Suprapubic skin (tissue), 4 donors: ENCODE data around the gene EVI2B. TPM values are rescaled to one million over a fixed set of nuclear protein-coding genes. Genes with fewer than 3 reads are reported as not detected.
A peak's percentile ranks its signal among the peaks of the same experiment; 100 is the strongest.

Experiments used
- DNase-seq, 2 donors: peaks; one replicate each; pipeline ENCODE4 v3.0.0-alpha.2; 2019; ENCODE audit warnings: low spot score in 2 of 2
- H3K27ac ChIP-seq: fragments of 200-600 bp; sonication (generic); one replicate; pipeline ENCODE4 v1.5.1; 2019
- H3K27me3 ChIP-seq: fragments of 200-600 bp; sonication (generic); one replicate; pipeline ENCODE4 v1.5.1; 2019
- H3K36me3 ChIP-seq: fragments of 200-600 bp; sonication (generic); one replicate; pipeline ENCODE4 v1.5.1; 2019
- H3K4me1 ChIP-seq: fragments of 200-600 bp; sonication (generic); one replicate; pipeline ENCODE4 v1.5.1; 2019
- H3K4me3 ChIP-seq: fragments of 200-600 bp; sonication (generic); one replicate; pipeline ENCODE4 v1.5.1; 2019; ENCODE audit warnings: mild to moderate bottlenecking
- H3K9me3 ChIP-seq: fragments of 200-600 bp; sonication (generic); one replicate; pipeline ENCODE4 v1.5.1; 2019
- CTCF ChIP-seq, 2 donors: fragments of 200-600 bp in 1 of 2; fragments of 450-650 bp in 1 of 2; sonication (generic) in 1 of 2; IDR thresholded peaks; one replicate each; pipeline ENCODE4 v1.5.1; 2016 to 2019; ENCODE audit warnings: antibody characterized with exemption in 2 of 2, mild to moderate bottlenecking in 1 of 2, moderate library complexity in 1 of 2
- EP300 ChIP-seq: sonication (generic); formaldehyde crosslinking; IDR thresholded peaks from one replicate; pipeline ENCODE4 v1.6.1; 2017; ENCODE audit warnings: antibody characterized with exemption
- POLR2A ChIP-seq, 2 donors: fragments of 450-650 bp; IDR thresholded peaks; one replicate each; pipeline ENCODE4 v1.6.1; 2017; ENCODE audit warnings: antibody characterized with exemption in 2 of 2, mild to moderate bottlenecking in 2 of 2, moderate library complexity in 2 of 2
- POLR2AphosphoS5 ChIP-seq, 3 donors: sonication (generic); formaldehyde crosslinking; IDR thresholded peaks; one replicate each; pipeline ENCODE4 v1.6.1; 2017; ENCODE audit warnings: antibody characterized with exemption in 3 of 3
- WGBS: methylation state at CpG from one replicate; pipeline ENCODE4 v1.1.5; 2018; 5-methylcytosine and 5-hydroxymethylcytosine counted together
- total RNA-seq, 4 donors: library from RNA; depleted of rRNA; stranded (reverse); fragments of >200 nt; gene quantifications; one replicate each; pipeline ENCODE4 v1.1.0, GENCODE V29; 2016

Gene EVI2B
- total RNA-seq, 4 donors from 2014 or later = 2.2 to 5.6 (median 3.7) TPM

GRCh38 chr17:31309556-31309955 lies 4.3 kb downstream of the EVI2B start:
- TF ChIP-seq CTCF (IDR thresholded peaks at IDR 0.05) (no peak), EP300 (no peak), POLR2AphosphoS5 (IDR thresholded peaks at IDR 0.05) (no peak), POLR2A (IDR thresholded peaks at IDR 0.05) (no peak)
- WGBS = 86% methylated on average over 2 of the region's 2 CpGs
- Histone ChIP-seq H3K27me3 (no peaks in the 10 kb centered on the region), H3K27ac (no peak overlapping the region), H3K4me1 (no peaks in the 10 kb centered on the region), H3K9me3 (no peaks in the 10 kb centered on the region), H3K4me3 (peak overlapping the region; percentile 27), H3K36me3 (peaks cover 2% of the 10 kb centered on the region)
- DNase-seq = no peak

GRCh38 chr17:31308372-31309334 lies 5.2 kb downstream of the EVI2B start:
- no peak overlapping the region for H3K4me3 ChIP-seq
- no peaks in the 10 kb centered on the region for H3K9me3 ChIP-seq

GRCh38 chr17:31307640-31308039 lies 6.2 kb downstream of the EVI2B start:
- no peak for TF ChIP-seq EP300
- TF ChIP-seq CTCF (IDR thresholded peaks at IDR 0.05) = no peak
- no peak for TF ChIP-seq POLR2AphosphoS5 (IDR thresholded peaks at IDR 0.05)
- no peak for TF ChIP-seq POLR2A (IDR thresholded peaks at IDR 0.05)
- no peaks in the 10 kb centered on the region for H3K9me3 ChIP-seq
- no peak for DNase-seq
- no peaks in the 10 kb centered on the region for H3K4me1 ChIP-seq
- no peaks in the 10 kb centered on the region for H3K27me3 ChIP-seq
- H3K27ac ChIP-seq = no peak overlapping the region
- 92% methylated on average over 1 of the region's 1 CpG for WGBS
- H3K4me3 ChIP-seq = no peak overlapping the region
- peaks cover 3% of the 10 kb centered on the region for H3K36me3 ChIP-seq

More at GRCh38 chr17:31308372-31309334, 5.2 kb downstream of the EVI2B start:
- 77% methylated on average over 5 of the region's 5 CpGs for WGBS
- Histone ChIP-seq H3K27me3 (no peaks in the 10 kb centered on the region), H3K36me3 (peaks cover 3% of the 10 kb centered on the region), H3K4me1 (no peaks in the 10 kb centered on the region), H3K27ac (no peak overlapping the region)
- no peak for TF ChIP-seq POLR2AphosphoS5 (IDR thresholded peaks at IDR 0.05)
- no peak for DNase-seq

GRCh38 chr17:31299624-31300023 lies 14.2 kb downstream of the EVI2B start:
- no peak for DNase-seq
- H3K4me3 ChIP-seq = no peak overlapping the region
- no peak for TF ChIP-seq CTCF (IDR thresholded peaks at IDR 0.05)
- TF ChIP-seq POLR2A (IDR thresholded peaks at IDR 0.05) = no peak
- no peaks in the 10 kb centered on the region for H3K27me3 ChIP-seq
- peaks cover 3% of the 10 kb centered on the region for H3K4me1 ChIP-seq
- H3K9me3 ChIP-seq = no peaks in the 10 kb centered on the region
- peaks cover 1% of the 10 kb centered on the region for H3K36me3 ChIP-seq
- H3K27ac ChIP-seq = no peak overlapping the region

- Histone ChIP-seq H3K4me1 (peaks cover 3% of the 10 kb centered on the region), H3K9me3 (no peaks in the 10 kb centered on the region), H3K27ac (no peak within 1 kb of the TSS), H3K4me3 (no peak within 1 kb of the TSS), H3K36me3 (no peaks in the 10 kb centered on the region), H3K27me3 (no peaks in the 10 kb centered on the region)
- no peak for DNase-seq
- WGBS = 84% methylated on average over 7 of the region's 7 CpGs
- TF ChIP-seq CTCF (IDR thresholded peaks at IDR 0.05) (no peak), POLR2A (IDR thresholded peaks at IDR 0.05) (no peak), POLR2AphosphoS5 (IDR thresholded peaks at IDR 0.05) (no peak), EP300 (no peak)
These were observed 16.8 kb downstream of the EVI2B start, which contains the start of gene OMG for GRCh38 chr17:31297090-31297489. Gene OMG (minus strand): TSS chr17:31297239. CDS start chr17:31296331, 908 bp downstream.
